ENCODE results near the gene TRDN.
"Not testable (repeated sequence)": the region's sequence is repeated elsewhere in the genome, so short reads cannot be mapped to it uniquely, and the experiment has no call there.

Gene TRDN

GRCh38 chr6:123589317-123589716, 47.4 kb downstream of the TRDN start:
- DNase-seq (ENCODE audit: extremely low read depth, insufficient read length), result no peak
- H3K36me3 ChIP-seq (ENCODE audit: control insufficient read depth, insufficient read depth, low read length), result no peaks in the 10 kb centered on the region
- no peaks in the 10 kb centered on the region for H3K27me3 ChIP-seq (replicated peaks; ENCODE audit: control insufficient read depth, insufficient read depth, low read length)
- no peak for TF ChIP-seq CTCF (IDR thresholded peaks at IDR 0.05; ENCODE audit: insufficient read depth, low read length, poor library complexity, severe bottlenecking)
- H3K4me3 ChIP-seq (replicated peaks; ENCODE audit: low read depth, low read length), result no peak overlapping the region

GRCh38 chr6:123588546-123588895, 48.2 kb downstream of the TRDN start:
- no peak for DNase-seq (ENCODE audit: extremely low read depth, insufficient read length)
- H3K27me3 ChIP-seq (replicated peaks; ENCODE audit: control insufficient read depth, insufficient read depth, low read length), result no peaks in the 10 kb centered on the region
- H3K4me3 ChIP-seq (replicated peaks; ENCODE audit: low read depth, low read length), result no peak overlapping the region
- no peaks in the 10 kb centered on the region for H3K36me3 ChIP-seq (ENCODE audit: control insufficient read depth, insufficient read depth, low read length)
- TF ChIP-seq CTCF (IDR thresholded peaks at IDR 0.05; ENCODE audit: insufficient read depth, low read length, poor library complexity, severe bottlenecking), result no peak

- no peak for TF ChIP-seq CTCF (IDR thresholded peaks at IDR 0.05; ENCODE audit: insufficient read depth, low read length, poor library complexity, severe bottlenecking)
- DNase-seq (ENCODE audit: extremely low read depth, insufficient read length), result no peak
- no peaks in the 10 kb centered on the region for H3K36me3 ChIP-seq (ENCODE audit: control insufficient read depth, insufficient read depth, low read length)
- H3K4me3 ChIP-seq (replicated peaks; ENCODE audit: low read depth, low read length), result no peak overlapping the region
- H3K27me3 ChIP-seq (replicated peaks; ENCODE audit: control insufficient read depth, insufficient read depth, low read length), result no peaks in the 10 kb centered on the region
These were observed 48.8 kb downstream of the TRDN start for GRCh38 chr6:123587838-123588545.

GRCh38 chr6:123587407-123587806, 49.3 kb downstream of the TRDN start:
- H3K27me3 ChIP-seq (replicated peaks; ENCODE audit: control insufficient read depth, insufficient read depth, low read length); H3K4me3 ChIP-seq (replicated peaks; ENCODE audit: low read depth, low read length); H3K36me3 ChIP-seq (ENCODE audit: control insufficient read depth, insufficient read depth, low read length); DNase-seq (ENCODE audit: extremely low read depth, insufficient read length): not testable (repeated sequence)

- H3K4me3 ChIP-seq (replicated peaks; ENCODE audit: low read depth, low read length), result no peak overlapping the region
- no peaks in the 10 kb centered on the region for H3K27me3 ChIP-seq (replicated peaks; ENCODE audit: control insufficient read depth, insufficient read depth, low read length)
- TF ChIP-seq CTCF (IDR thresholded peaks at IDR 0.05; ENCODE audit: insufficient read depth, low read length, poor library complexity, severe bottlenecking), result no peak
- no peak for DNase-seq (ENCODE audit: extremely low read depth, insufficient read length)
- H3K36me3 ChIP-seq (ENCODE audit: control insufficient read depth, insufficient read depth, low read length), result no peaks in the 10 kb centered on the region
These were observed 56.4 kb downstream of the TRDN start for GRCh38 chr6:123580331-123580730.

- no peak for DNase-seq (ENCODE audit: extremely low read depth, insufficient read length)
- no peaks in the 10 kb centered on the region for H3K27me3 ChIP-seq (replicated peaks; ENCODE audit: control insufficient read depth, insufficient read depth, low read length)
- no peak overlapping the region for H3K4me3 ChIP-seq (replicated peaks; ENCODE audit: low read depth, low read length)
- no peaks in the 10 kb centered on the region for H3K36me3 ChIP-seq (ENCODE audit: control insufficient read depth, insufficient read depth, low read length)
- no peak for TF ChIP-seq CTCF (IDR thresholded peaks at IDR 0.05; ENCODE audit: insufficient read depth, low read length, poor library complexity, severe bottlenecking)
These were observed 61.6 kb downstream of the TRDN start for GRCh38 chr6:123575188-123575587.
